Measurements from ENCODE around the gene ACACA. TPM values are rescaled to one million over a fixed set of nuclear protein-coding genes. Genes with fewer than 3 reads are reported as not detected.
"Not testable (repeated sequence)": the region's sequence is repeated elsewhere in the genome, so short reads cannot be mapped to it uniquely, and the experiment has no call there.

Gene ACACA
- polyA plus RNA-seq = 10 to 100 TPM in 3 of 4 donors, 1 to 10 TPM in 1; 7.0 to 30.0 (median 16.6) TPM
- long read RNA-seq, donor 1 = 0 reads
- long read RNA-seq, donor 2, partial matches to known transcripts = 0 of 1 reads
- long read RNA-seq, donor 2, other reads (novel, unspliced or antisense) = 0 of 1 reads
- long read RNA-seq, donor 3 = 0 reads
- long read RNA-seq, donor 4 = 0 reads
- long read RNA-seq, donor 5 = 0 reads
- long read RNA-seq, donor 6, partial matches to known transcripts = 0 of 1 reads
- long read RNA-seq, donor 6, other reads (novel, unspliced or antisense) = 0 of 1 reads
- long read RNA-seq, donor 7, partial matches to known transcripts = 9 of 9 reads
- long read RNA-seq, donor 7, other reads (novel, unspliced or antisense) = 0 of 9 reads
- long read RNA-seq, donor 8, partial matches to known transcripts = 0 of 1 reads
- long read RNA-seq, donor 8, other reads (novel, unspliced or antisense) = 0 of 1 reads
- long read RNA-seq, donor 9 = 0 reads
- long read RNA-seq, donor 10, partial matches to known transcripts = 0 of 5 reads
- long read RNA-seq, donor 10, other reads (novel, unspliced or antisense) = 5 of 5 reads

- 0% methylated on average over 32 to 98 of the region's 98 CpGs for WGBS, 3 donors
- Histone ChIP-seq H3K4me3 (ENCODE audit: low read depth in 1 of 3, low read length in 3 of 3) (peak within 1 kb of the TSS; percentile 69 to 73 (median 72)), H3K27ac (ENCODE audit: low read depth in 1 of 3, low read length in 2 of 3) (peak within 1 kb of the TSS; percentile 87 to 98 (median 95)), H3K4me1 (ENCODE audit: control insufficient read depth in 3 of 3, insufficient read depth in 2 of 3, low read depth in 1 of 3, low read length in 2 of 3) (peaks cover 0 to 8% (median 0%) of the 10 kb centered on the region in 3 donors), H3K36me3 (ENCODE audit: control insufficient read depth in 3 of 3, insufficient read depth in 2 of 3, low read depth in 1 of 3, low read length in 3 of 3) (peaks cover 0 to 21% (median 3%) of the 10 kb centered on the region in 3 donors), H3K9me3 (ENCODE audit: control insufficient read depth in 2 of 2, insufficient read depth in 1 of 2, low read depth in 1 of 2, low read length in 1 of 2) (no peaks in the 10 kb centered on the region), H3K27me3 (ENCODE audit: control insufficient read depth in 3 of 3, insufficient read depth in 3 of 3, low read length in 3 of 3) (no peaks in the 10 kb centered on the region)
- DNase-seq (peak; percentile 83 to 92), FAIRE-seq (no peak)
Observed at GRCh38 chr17:37406635-37407461, at the start of gene ACACA, which contains the start of gene TADA2A. Gene ACACA (minus strand): TSS chr17:37406836. CDS start chr17:37406299, 537 bp downstream. Gene TADA2A (plus strand): TSS chr17:37406886. CDS start chr17:37411366, 4,480 bp downstream.

GRCh38 chr17:37450112-37450511 is 43.5 kb upstream of the ACACA start:
- H3K27ac ChIP-seq (ENCODE audit: low read depth in 1 of 3, low read length in 2 of 3) = no peak overlapping the region
- no peaks in the 10 kb centered on the region for H3K27me3 ChIP-seq (ENCODE audit: control insufficient read depth in 3 of 3, insufficient read depth in 3 of 3, low read length in 3 of 3)
- no peak for FAIRE-seq
- 88 to 98% (median 91%) methylated on average over 6 of the region's 6 CpGs for WGBS, 3 donors
- no peaks in the 10 kb centered on the region for H3K9me3 ChIP-seq (ENCODE audit: control insufficient read depth in 2 of 2, insufficient read depth in 1 of 2, low read depth in 1 of 2, low read length in 1 of 2)
- no peak overlapping the region for H3K4me3 ChIP-seq (ENCODE audit: low read depth in 1 of 3, low read length in 3 of 3)
- no peak for DNase-seq
- H3K4me1 ChIP-seq (ENCODE audit: control insufficient read depth in 3 of 3, insufficient read depth in 2 of 3, low read depth in 1 of 3, low read length in 2 of 3) = no peaks in the 10 kb centered on the region
- H3K36me3 ChIP-seq (ENCODE audit: control insufficient read depth in 3 of 3, insufficient read depth in 2 of 3, low read depth in 1 of 3, low read length in 3 of 3) = peaks cover 0 to 28% (median 2%) of the 10 kb centered on the region in 3 donors

- Histone ChIP-seq H3K4me3 (ENCODE audit: low read depth in 1 of 3, low read length in 3 of 3) (no peak overlapping the region), H3K4me1 (ENCODE audit: control insufficient read depth in 3 of 3, insufficient read depth in 2 of 3, low read depth in 1 of 3, low read length in 2 of 3) (no peaks in the 10 kb centered on the region), H3K27me3 (ENCODE audit: control insufficient read depth in 3 of 3, insufficient read depth in 3 of 3, low read length in 3 of 3) (no peaks in the 10 kb centered on the region), H3K36me3 (ENCODE audit: control insufficient read depth in 3 of 3, insufficient read depth in 2 of 3, low read depth in 1 of 3, low read length in 3 of 3) (peaks cover 0 to 37% (median 8%) of the 10 kb centered on the region in 3 donors), H3K27ac (ENCODE audit: low read depth in 1 of 3, low read length in 2 of 3) (no peak overlapping the region), H3K9me3 (ENCODE audit: control insufficient read depth in 2 of 2, insufficient read depth in 1 of 2, low read depth in 1 of 2, low read length in 1 of 2) (no peaks in the 10 kb centered on the region)
- FAIRE-seq (no peak), DNase-seq (no peak)
- 97 to 100% (median 97%) methylated on average over 1 of the region's 1 CpG for WGBS, 3 donors
Observed at GRCh38 chr17:37447641-37448040, 41.0 kb upstream of the ACACA start.

- DNase-seq (no peak), FAIRE-seq (no peak)
- Histone ChIP-seq H3K27me3 (ENCODE audit: control insufficient read depth in 3 of 3, insufficient read depth in 3 of 3, low read length in 3 of 3) (no peaks in the 10 kb centered on the region), H3K27ac (ENCODE audit: low read depth in 1 of 3, low read length in 2 of 3) (no peak overlapping the region), H3K4me3 (ENCODE audit: low read depth in 1 of 3, low read length in 3 of 3) (no peak overlapping the region), H3K36me3 (ENCODE audit: control insufficient read depth in 3 of 3, insufficient read depth in 2 of 3, low read depth in 1 of 3, low read length in 3 of 3) (peaks cover 0 to 32% (median 8%) of the 10 kb centered on the region in 3 donors), H3K9me3 (ENCODE audit: control insufficient read depth in 2 of 2, insufficient read depth in 1 of 2, low read depth in 1 of 2, low read length in 1 of 2) (no peaks in the 10 kb centered on the region), H3K4me1 (ENCODE audit: control insufficient read depth in 3 of 3, insufficient read depth in 2 of 3, low read depth in 1 of 3, low read length in 2 of 3) (no peaks in the 10 kb centered on the region)
- WGBS, 3 donors = 88 to 95% (median 90%) methylated on average over 4 of the region's 4 CpGs
Observed at GRCh38 chr17:37446027-37446426, 39.4 kb upstream of the ACACA start.

GRCh38 chr17:37441369-37442014 is 34.9 kb upstream of the ACACA start:
- not testable (repeated sequence) for DNase-seq; H3K9me3 ChIP-seq (ENCODE audit: control insufficient read depth in 2 of 2, insufficient read depth in 1 of 2, low read depth in 1 of 2, low read length in 1 of 2); FAIRE-seq; H3K4me1 ChIP-seq (ENCODE audit: control insufficient read depth in 3 of 3, insufficient read depth in 2 of 3, low read depth in 1 of 3, low read length in 2 of 3); H3K4me3 ChIP-seq (ENCODE audit: low read depth in 1 of 3, low read length in 3 of 3); H3K27ac ChIP-seq (ENCODE audit: low read depth in 1 of 3, low read length in 2 of 3); H3K27me3 ChIP-seq (ENCODE audit: control insufficient read depth in 3 of 3, insufficient read depth in 3 of 3, low read length in 3 of 3)
- peaks cover 4 to 35% (median 18%) of the 10 kb centered on the region in 3 donors for H3K36me3 ChIP-seq (ENCODE audit: control insufficient read depth in 3 of 3, insufficient read depth in 2 of 3, low read depth in 1 of 3, low read length in 3 of 3)
- 88 to 97% (median 91%) methylated on average over 12 of the region's 12 CpGs for WGBS, 3 donors

GRCh38 chr17:37440424-37440823 is 33.8 kb upstream of the ACACA start:
- no peaks in the 10 kb centered on the region for H3K4me1 ChIP-seq (ENCODE audit: control insufficient read depth in 3 of 3, insufficient read depth in 2 of 3, low read depth in 1 of 3, low read length in 2 of 3)
- FAIRE-seq (no peak), DNase-seq (no peak)
- peaks cover 4 to 41% (median 18%) of the 10 kb centered on the region in 3 donors for H3K36me3 ChIP-seq (ENCODE audit: control insufficient read depth in 3 of 3, insufficient read depth in 2 of 3, low read depth in 1 of 3, low read length in 3 of 3)
- H3K27me3 ChIP-seq (ENCODE audit: control insufficient read depth in 3 of 3, insufficient read depth in 3 of 3, low read length in 3 of 3) = no peaks in the 10 kb centered on the region
- no peak overlapping the region for H3K27ac ChIP-seq (ENCODE audit: low read depth in 1 of 3, low read length in 2 of 3)
- no peak overlapping the region for H3K4me3 ChIP-seq (ENCODE audit: low read depth in 1 of 3, low read length in 3 of 3)
- WGBS, 3 donors = 94 to 100% (median 97%) methylated on average over 2 of the region's 2 CpGs
- no peaks in the 10 kb centered on the region for H3K9me3 ChIP-seq (ENCODE audit: control insufficient read depth in 2 of 2, insufficient read depth in 1 of 2, low read depth in 1 of 2, low read length in 1 of 2)

- H3K36me3 ChIP-seq (ENCODE audit: control insufficient read depth in 3 of 3, insufficient read depth in 2 of 3, low read depth in 1 of 3, low read length in 3 of 3) = peaks cover 4 to 38% (median 13%) of the 10 kb centered on the region in 3 donors
- no peak for FAIRE-seq
- WGBS, 3 donors = 78 to 87% (median 79%) methylated on average over 4 of the region's 4 CpGs
- no peaks in the 10 kb centered on the region for H3K9me3 ChIP-seq (ENCODE audit: control insufficient read depth in 2 of 2, insufficient read depth in 1 of 2, low read depth in 1 of 2, low read length in 1 of 2)
- H3K27ac ChIP-seq (ENCODE audit: low read depth in 1 of 3, low read length in 2 of 3) = no peak overlapping the region
- no peaks in the 10 kb centered on the region for H3K27me3 ChIP-seq (ENCODE audit: control insufficient read depth in 3 of 3, insufficient read depth in 3 of 3, low read length in 3 of 3)
- DNase-seq = no peak
- no peak overlapping the region for H3K4me3 ChIP-seq (ENCODE audit: low read depth in 1 of 3, low read length in 3 of 3)
- H3K4me1 ChIP-seq (ENCODE audit: control insufficient read depth in 3 of 3, insufficient read depth in 2 of 3, low read depth in 1 of 3, low read length in 2 of 3) = no peaks in the 10 kb centered on the region
Observed at GRCh38 chr17:37438141-37438540, 31.5 kb upstream of the ACACA start.

- Histone ChIP-seq H3K36me3 (ENCODE audit: control insufficient read depth in 3 of 3, insufficient read depth in 2 of 3, low read depth in 1 of 3, low read length in 3 of 3) (peaks cover 3 to 36% (median 4%) of the 10 kb centered on the region in 3 donors), H3K4me3 (ENCODE audit: low read depth in 1 of 3, low read length in 3 of 3) (no peak overlapping the region), H3K27me3 (ENCODE audit: control insufficient read depth in 3 of 3, insufficient read depth in 3 of 3, low read length in 3 of 3) (no peaks in the 10 kb centered on the region), H3K9me3 (ENCODE audit: control insufficient read depth in 2 of 2, insufficient read depth in 1 of 2, low read depth in 1 of 2, low read length in 1 of 2) (no peaks in the 10 kb centered on the region), H3K27ac (ENCODE audit: low read depth in 1 of 3, low read length in 2 of 3) (no peak overlapping the region), H3K4me1 (ENCODE audit: control insufficient read depth in 3 of 3, insufficient read depth in 2 of 3, low read depth in 1 of 3, low read length in 2 of 3) (no peaks in the 10 kb centered on the region)
- DNase-seq (no peak), FAIRE-seq (no peak)
- WGBS, 3 donors = 87 to 90% (median 89%) methylated on average over 2 of the region's 2 CpGs
Observed at GRCh38 chr17:37432671-37433070, 26.0 kb upstream of the ACACA start.
